Amniotic stem cell (primary cell): ENCODE data around the gene NKX1-1.

Experiments
- DNase-seq: peaks from one replicate; lab custom pipeline; 2025; lab: John Stamatoyannopoulos, UW

Gene NKX1-1

DNA sequence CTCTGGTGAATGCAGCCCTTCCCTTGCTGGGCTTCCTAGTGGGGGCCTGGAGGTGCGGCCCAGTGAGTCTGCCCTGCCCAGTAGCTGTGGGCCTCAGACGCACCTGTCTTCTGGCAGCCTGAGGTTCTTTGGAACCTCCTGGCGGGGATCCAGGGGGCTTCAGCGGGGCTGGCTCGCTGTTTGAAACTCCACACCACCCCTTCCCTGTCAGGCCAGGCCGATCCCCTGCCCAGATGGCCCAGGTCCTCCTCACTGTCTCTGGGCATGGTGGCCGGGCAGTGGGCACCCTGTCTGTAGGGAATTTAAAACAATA lies 10.7 kb upstream of the NKX1-1 start:
- no peak for DNase-seq

DNA sequence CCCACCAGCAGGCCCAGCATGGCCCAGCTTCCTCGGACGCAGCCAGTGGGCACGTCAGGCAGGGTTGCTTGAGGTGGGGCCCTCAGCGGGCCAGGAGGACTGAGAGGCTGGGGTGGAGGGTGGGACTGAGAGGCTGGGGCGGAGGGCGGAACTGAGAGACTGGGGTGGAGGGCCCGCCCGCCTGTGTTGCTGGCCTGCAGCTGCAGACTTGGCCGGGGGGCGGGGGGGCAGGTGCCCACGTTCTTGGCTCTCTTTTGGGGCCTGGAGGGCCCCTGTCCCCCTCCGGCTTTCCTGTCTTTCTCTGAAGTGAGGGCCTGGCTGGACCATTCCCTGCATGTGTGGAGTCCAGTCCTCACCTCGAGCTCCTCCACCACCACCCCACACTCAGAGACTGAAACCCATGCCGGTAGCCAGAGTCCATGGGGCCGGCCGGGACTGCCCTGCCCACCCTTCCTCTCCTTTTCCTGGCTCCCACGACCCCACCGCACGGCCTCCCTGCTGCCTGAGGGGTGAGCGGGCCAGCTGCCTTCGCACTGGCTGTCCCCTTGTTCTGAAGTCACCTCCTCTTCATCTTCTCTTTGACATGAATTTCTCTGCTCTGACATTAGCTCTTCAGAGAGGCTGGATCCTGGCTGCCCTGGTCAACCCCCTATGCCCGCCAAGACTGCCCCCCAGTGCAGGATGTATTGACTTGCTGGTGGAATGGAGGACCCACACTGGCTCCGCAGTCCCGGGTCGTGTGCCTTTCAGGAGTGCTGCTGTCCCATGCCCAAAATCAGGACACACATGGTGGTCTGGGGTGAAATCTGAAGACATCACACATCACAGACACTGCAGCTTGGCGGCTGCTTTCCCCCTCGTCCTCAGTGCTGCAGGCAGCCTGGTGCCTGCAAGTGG lies 10.1 kb upstream of the NKX1-1 start:
- no peak for DNase-seq

DNA sequence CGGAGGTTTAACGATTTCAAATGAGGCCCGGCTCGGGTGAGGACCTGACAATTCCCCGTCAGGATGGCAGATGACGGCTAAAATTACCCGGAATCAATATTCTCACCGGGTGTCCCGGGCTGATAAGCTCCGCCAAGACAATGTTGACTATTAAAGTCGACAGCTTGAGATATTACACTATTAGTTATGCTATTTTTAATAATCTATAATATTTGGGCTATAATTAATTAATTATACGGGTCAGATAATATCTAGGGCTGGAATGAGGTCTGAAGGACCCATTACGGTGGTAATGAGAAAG lies 9.4 kb upstream of the NKX1-1 start:
- DNase-seq = no peak

DNA sequence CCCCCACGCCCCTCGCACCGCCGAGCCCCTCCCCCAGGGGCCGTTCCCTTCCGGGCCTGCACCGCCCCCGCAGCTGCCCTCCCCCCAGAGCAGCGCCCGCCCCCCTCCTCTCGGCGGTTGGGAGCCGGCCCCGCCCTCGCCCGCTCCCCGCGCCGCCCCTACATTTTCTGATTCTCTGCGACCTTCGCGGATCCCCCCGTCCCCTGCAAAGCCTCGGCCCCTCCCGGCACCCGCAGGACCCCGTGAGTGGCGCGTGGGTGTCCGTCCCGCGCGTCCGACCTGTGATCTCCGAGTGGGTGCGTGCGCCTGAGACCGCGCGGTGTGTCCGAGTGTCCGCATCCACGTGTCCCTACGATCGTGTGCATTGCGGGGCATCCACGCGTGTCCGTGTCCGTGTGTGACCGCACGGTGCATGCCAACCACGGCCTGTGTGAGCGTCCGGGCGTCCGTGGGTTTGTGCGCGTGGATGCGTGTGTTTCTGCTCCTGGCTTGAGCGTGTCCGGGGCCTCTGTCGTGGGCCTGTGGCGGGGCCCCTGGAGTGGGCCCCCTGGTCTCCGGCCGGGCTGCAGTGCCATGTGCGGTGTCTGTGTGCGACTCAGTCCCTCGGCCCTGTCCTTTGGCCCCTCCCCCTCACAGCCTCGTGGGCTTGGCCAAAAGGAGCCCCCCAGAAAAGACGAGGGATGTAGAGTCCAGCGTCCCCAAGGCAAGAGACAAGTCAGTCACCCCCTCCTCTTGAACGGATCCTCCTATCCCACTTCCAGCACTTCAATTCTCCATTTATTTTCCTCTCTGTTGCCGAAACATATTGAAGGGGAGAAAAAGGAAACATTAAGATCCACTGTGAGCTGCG lies 8.8 kb upstream of the NKX1-1 start:
- DNase-seq = no peak

DNA sequence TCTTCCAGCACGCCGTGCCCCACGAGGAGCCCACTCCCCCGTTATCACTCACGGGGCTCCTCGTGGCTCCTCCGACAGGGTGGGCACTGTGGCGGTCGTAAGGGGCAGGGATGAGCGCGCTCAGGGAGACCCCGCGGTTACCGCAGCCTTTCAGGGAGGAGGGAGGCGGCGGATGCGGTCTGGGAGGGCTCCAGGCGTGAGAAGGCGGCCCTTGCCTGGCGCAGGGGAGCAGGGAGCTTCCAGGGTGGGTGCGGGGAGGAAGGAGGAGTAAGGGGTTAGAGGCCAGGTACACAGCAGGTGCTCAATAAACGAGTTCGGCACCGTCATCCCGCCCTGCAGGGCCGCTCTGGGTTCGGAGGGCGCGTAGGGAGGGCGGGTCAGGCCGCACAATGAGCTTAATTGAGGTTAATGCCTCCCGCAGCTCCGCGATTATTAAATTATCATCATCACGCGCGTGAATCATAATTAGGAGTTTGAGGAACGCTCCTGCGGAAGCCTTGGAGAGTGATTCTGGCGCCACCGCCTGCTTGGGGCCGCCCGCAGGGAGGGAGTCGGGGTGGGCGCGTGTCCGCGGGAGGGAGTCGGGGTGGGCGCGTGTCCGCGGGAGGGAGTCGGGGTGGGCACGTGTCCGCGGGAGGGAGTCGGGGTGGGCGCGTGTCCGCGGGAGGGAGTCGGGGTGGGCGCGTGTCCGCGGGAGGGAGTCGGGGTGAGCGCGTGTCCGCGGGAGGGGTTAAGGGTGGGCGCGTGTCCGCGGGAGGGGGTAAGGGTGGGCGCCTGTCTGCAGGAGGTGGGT lies 7.6 kb upstream of the NKX1-1 start:
- DNase-seq = no peak

DNA sequence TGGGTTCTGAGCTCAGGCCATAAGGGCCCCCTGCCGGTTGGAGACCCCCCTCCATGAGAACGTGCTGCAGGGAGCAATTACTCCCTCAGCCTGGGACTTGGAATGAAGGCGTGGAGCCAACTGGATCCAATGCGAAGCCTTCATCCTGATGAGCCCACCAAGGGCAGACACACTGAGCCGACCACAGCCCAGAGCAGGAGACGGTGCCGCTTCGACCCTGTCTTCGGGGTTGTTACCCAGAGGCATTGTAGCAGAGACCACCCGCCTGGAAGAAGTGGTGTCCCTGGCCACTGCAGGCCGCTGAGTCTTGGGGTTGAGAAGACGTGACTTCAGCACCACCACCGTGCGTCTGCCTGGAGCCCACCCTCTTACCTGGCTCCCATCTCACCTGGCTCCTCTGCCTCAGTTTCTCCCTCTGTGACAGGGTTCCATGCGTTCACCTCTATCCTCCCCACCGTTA lies 7.0 kb upstream of the NKX1-1 start:
- DNase-seq = no peak

DNA sequence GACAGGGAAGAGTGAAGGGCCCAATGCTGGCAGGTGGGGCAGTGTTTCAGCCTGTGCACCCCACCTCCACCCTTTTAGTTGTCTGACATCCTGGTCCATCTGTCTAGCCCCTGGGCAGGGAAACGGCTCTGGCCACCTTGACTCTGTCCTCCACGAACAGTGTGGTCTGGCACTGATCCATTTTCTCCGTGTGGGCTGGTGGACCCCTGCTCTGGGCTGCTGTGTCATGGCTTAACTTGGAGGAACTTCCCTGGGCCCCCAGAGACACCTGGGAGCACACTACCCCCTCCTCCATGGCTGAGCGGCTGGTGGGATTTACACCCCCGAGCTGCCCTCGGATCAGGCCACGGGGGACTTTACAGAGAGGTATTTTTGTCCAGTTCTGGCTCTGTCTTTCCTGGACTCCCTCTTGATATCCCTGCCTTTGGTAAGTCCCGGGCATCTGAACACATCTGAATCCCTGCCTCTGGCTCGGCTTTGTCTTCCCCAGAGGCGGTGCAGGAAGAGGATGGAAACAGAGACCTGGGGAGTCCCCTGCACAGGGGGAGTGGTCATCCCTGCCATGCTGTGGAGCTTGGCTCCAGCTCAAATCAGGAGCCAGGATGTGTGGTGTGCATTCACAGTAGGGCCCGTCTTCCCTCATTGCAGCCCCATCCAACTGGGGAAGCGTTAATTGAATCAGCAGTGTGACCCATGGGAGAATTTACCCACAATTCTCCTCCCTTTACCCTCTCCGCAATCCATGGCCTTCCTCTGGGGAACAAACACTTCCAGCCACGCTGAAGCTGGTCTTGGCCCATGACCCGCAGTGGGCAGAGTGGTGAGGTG lies 6.3 kb upstream of the NKX1-1 start:
- DNase-seq = no peak

DNA sequence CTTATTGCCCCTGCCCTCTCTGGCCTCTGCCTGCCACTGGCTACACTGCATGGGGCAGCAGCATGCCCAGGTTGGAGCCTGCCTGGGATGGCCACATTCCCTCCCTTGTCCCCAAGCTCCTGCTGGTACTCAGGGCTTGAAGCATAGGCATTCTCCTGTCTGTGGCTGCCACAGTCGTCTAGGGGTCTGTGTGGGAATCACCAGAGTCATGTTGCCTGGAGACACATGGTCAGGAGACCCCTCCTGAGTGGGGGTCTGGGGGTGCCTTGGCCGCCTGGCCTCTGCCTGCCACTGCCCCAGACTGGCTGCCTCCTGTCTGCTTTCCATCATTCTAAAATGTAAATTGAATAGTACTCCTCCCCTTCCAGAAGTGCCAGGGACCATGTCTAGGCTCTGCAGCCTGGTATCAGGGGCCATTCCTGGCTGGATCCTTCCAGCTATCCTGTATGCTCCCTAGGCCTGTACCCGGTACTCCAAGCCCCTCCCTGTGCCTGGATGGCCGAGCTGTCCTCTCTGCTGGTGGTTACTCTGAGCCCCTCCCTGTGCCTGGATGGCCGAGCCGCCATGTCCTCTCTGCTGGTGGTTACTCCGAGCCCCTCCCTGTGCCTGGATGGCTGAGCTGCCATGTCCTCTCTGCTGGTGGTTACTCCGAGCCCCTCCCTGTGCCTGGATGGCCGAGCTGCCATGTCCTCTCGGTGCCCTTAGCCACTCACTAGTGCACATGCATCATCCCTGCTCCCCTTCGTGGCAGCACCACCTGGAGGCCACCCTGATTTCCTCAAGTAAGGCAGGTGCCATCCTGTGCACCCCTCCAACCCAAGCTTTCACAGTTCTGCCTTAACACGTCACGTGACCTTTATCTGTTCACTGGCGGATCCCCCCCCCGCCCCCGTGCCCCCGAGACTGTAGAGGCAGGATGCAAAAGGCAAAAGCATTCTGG lies 5.5 kb upstream of the NKX1-1 start:
- no peak for DNase-seq

DNA sequence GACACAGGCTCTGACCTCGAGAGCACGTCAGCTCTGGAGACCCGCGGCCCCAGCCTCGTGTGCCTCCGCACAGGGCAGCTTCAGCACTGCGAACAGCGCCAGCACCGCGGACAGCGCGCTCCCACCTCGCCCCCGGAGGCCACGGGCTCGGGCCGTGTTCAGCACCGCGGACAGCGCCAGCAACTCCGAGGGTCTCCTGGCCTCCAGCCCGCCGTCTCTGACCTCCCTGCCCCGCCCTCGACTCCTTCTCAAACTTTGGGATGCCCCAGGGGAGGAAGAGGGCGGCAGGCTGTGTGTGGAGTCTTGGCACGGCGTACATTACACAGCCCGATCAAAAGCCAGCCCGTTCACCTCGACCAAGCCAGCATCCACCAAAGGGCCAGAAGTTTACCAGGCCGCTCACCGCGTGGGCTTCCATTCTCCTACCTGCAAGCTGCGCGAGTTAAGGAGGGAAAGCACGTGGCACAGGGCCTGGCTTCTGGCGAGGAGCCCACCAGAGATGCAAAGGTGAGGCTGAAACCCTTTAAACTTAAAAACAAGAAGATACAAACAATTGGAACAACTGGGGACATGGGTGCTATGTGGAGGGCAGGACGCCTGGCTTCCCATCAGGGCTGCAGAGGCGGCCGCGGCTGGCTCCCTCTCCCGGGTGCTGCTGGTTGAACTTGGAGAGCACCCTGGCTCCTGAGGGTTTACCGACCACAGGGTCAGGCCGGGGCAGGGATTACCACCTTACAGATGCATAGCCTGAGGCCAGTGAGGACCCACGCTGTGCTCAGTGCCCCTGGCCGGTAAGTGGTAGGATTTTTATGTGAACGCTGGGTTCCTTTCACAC lies 4.5 kb upstream of the NKX1-1 start:
- no peak for DNase-seq

DNA sequence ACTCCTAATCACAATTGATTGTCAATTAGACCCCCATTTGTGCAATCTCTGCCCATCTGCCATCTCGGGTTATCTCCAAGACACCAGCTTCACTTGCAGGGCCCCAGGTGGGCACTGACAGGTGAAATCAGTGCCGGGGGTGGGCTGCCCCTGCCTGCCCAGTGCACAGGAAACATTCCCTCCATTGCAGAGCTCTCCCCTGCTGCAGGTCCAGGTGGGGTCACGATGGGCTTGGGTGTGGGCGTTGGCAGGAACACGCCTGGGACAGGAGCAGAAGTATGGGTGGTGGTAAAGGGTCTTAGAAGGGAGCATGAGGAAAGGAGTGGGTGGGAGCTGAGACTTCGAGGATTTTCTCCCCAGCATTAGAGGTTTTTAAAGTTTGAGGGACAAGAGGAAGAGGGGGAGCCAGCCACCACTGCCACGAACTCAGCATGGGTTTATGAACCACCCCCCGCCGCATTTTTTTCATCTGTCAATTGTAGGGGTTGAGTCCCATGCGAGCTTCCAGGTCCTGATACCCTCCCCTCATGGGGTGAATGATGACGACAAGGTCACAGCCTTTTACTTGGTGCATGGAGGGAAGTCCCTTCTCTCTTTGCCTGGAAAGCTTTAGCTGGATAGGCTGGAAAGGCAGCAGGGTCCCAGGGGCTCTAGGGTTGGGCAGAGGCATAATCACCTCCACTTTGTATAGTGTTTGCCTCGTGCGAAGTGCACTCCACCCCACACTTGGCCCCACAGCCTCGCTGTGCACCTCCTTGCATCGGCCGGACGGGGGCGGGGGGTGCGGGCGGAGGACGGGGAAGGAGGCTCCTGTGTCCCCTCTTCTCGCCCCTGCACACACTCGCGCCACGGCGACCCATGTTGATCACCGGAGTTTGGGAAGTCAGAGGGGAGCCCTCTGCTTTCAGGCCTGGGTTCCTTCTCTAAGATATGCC lies 3.5 kb upstream of the NKX1-1 start:
- DNase-seq = no peak

DNA sequence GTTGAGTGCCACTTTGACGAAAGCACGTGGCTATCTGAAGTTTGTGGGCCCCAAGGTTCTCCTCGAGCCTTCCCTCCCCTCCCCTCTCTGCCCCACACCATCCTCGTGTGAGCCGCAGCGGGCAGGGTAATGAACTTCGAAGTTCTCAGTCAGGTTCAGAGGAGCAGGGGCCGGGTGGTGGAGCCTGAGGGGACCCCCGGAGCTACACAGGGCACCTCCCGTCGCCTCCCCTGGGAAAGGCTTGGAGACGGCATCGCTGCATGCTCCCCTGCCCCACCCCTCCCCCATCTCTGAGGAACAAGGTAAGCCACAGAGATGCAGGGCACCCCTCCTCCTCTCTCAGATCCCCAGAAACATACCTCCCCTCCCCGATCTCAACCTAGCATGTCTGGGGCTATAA lies 2.8 kb upstream of the NKX1-1 start:
- DNase-seq = no peak

DNA sequence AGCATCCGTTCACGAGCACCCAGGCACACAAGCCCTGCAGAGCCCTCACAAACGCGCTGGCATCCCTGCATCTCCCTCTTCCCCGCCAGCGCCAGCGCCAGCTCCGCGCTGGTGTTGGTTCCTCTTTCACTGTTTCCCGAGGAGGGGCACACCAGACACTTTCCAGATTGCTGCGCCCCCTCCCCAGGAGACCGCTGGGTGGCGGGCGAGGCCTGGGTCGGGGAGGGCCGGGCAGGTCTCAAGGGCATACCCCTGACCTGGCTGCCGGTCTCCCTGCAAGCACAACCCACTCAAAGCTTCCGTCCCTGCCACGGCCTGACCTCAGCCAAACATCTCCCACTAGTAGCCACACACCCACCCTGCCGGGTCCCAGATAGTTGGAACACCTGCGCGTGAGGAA lies 2.2 kb upstream of the NKX1-1 start:
- no peak for DNase-seq

DNA sequence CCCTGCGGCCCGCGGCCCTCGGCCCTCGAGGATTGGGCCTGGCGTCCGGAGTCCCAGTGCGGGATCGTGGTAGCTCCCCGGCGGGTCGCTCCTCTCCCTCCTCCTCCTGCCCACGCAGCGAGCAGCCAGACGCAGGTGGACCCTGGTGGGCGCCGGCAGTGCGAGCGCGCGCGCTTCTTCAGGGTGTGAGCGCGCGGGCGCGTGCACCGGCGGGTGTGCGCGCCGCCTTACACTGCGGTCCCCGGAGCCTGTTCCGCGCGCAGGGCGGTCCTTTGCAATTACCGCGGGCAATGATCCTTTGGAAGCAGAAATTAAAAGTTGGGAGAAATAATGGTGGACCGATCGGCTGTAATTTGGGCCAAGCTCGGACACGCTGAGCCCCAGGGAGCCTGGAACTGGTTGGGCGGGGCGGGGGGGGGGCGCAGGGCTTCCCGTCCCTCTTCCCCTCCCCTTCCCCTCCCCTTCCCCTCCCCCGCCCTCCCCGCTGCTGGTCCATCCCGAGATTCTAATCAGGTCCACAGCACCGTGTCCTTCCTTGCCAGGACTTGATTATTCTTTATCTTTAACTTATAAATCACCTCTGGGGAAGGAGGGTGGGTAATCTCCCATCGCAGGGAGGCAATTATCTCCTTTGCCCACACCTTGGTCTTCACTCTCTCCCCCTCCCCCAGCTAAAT lies 1.6 kb upstream of the NKX1-1 start:
- no peak for DNase-seq

DNA sequence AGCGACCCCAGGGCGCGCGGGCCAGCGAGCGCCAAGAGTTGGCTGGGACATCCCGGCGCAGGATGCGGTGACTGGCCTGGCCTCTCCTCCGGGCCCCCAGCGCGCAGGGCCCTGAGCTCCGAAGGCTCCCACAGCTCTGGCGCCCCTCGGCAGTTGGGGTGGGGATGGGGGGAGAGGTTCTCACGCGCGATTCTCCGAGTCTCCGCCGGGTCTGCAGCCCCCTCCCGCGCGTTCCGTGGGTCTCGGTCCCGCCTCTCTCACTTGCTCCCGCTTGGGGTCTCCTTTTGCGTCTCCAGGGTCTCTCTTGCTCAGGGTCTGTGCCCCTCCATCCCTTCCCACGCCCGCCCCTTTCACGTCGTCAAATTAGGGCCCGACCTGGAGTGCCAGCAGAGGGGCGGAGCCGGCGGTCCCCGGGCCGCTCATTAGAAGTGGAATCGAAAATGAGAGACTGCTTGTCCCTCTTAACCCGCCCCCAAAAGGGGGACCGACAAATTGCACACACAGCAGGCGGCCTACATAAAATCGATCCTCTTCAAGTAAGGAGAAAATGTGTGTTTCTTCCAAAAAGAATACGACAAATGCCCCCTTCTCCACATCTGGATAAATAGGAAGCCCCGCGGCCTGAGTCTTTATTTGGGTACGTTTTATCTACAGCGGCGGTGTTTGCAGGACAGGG lies 877 bp upstream of the NKX1-1 start:
- DNase-seq = no peak

DNA sequence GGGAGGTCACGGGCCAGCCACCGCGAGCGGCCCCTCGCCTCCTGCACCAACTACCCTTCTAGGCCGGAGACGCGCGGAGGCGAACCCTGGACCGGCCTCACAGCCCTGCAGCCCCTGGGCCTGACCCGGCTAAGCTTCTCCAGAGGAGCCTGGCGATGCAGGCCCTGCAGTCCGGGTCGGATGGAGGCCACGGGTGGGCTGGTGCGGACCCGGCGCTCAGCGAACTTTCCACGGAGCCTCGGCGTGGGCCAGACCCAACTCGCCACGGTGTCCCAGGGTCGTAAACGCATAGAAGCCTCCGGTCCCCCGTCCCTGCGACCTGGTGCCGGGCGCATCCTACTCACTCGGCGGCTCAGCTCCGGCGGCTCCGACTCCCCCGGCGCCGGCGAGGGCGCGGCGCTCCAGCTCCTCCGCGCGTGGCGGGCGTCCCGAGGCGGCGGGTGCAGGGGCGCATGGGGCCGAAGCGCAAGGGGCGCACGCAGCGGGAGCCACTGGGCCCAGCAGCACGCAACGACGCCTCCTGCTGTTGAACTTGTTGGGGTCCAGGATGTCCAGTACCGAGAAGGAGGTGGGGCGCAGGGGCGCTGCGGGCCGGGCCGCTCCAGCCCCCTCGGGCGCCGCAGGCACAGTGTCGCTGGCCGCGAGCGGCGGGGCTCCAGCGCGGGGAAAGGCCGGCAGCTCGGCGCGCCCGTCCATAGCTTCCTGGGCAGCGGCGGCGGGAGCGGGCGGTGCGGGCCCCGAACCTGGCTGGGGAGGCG lies 427 bp downstream of the NKX1-1 start:
- no peak for DNase-seq

DNA sequence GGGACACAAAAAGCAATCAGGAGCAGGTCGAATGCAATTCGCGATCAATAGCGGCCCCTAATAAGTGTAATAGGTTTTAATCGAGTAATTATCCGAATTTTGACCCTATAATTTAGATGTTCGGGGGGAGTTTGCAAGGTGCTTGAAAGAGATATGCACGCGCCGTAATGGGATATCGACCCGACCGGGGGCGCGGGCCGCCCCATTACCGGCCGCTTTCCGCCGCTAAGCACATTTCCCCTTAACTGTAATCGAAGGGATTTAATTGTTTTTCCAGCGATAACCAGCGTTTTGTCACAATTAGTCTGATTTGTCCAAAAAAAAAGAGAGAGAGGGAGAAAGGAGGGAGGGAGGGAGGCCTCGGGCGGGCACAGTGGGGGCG lies 997 bp downstream of the NKX1-1 start:
- no peak for DNase-seq
